ENCODE results near the gene CEP41.

The CEP41 gene

GRCh38 chr7:130358471-130358870 is 82.3 kb downstream of the CEP41 start:
- H3K4me3 ChIP-seq (replicated peaks; ENCODE audit: low read depth, low read length): no peak overlapping the region
- DNase-seq (ENCODE audit: extremely low read depth, low read depth): no peak
- TF ChIP-seq CTCF (IDR thresholded peaks at IDR 0.05; ENCODE audit: low read depth, low read length, missing control alignments): no peak

- TF ChIP-seq CTCF (IDR thresholded peaks at IDR 0.05; ENCODE audit: low read depth, low read length, missing control alignments): no peak
- peak; percentile 82 for DNase-seq (ENCODE audit: extremely low read depth, low read depth)
- H3K4me3 ChIP-seq (replicated peaks; ENCODE audit: low read depth, low read length): no peak overlapping the region
Observed at GRCh38 chr7:130356876-130357611, 83.8 kb downstream of the CEP41 start.

DNA sequence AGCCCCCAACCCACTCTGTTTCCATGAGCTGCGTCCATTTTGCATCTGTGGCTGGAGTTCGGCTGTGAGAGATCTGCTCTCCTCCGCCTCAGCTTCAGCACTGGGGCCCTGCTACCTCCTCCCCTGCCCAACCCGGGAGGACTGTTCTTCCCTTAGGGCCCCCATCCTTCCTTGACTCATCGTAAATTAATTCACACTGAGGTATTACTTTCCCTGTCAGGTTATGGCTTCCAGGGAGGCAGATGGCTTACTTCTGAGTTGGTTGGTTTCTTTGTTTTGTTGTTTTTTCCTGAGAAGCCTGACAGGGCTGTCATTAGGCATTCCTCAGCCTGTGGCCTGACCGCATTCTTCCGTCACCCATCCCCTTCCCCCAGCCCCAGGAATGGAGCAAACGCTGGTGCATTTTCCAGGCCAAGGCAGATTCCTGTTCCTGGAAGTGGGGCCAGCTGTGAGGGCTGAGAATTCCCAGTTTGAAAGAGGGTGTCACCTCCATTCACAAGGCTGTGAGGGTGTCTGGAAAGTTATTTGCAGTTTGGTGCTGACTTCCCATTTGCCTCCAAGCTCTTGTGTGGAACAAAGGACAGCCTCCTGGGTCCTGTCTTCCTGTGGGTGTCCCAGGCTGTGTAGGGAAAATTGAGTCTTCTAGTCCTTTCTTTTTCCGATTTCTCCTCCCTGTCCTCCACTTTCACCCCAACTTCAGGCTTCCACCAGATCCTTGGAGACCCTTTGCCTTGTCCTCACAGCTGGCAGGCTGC is 84.5 kb downstream of the CEP41 start:
- TF ChIP-seq CTCF (IDR thresholded peaks at IDR 0.05; ENCODE audit: low read depth, low read length, missing control alignments): no peak
- H3K4me3 ChIP-seq (replicated peaks; ENCODE audit: low read depth, low read length): no peak overlapping the region
- peak; percentile 95 for DNase-seq (ENCODE audit: extremely low read depth, low read depth)

GRCh38 chr7:130353196-130353595 is 87.6 kb downstream of the CEP41 start:
- TF ChIP-seq CTCF (IDR thresholded peaks at IDR 0.05; ENCODE audit: low read depth, low read length, missing control alignments): no peak
- DNase-seq (ENCODE audit: extremely low read depth, low read depth): no peak
- no peak overlapping the region for H3K4me3 ChIP-seq (replicated peaks; ENCODE audit: low read depth, low read length)

- no peak for DNase-seq (ENCODE audit: extremely low read depth, low read depth)
- TF ChIP-seq CTCF (IDR thresholded peaks at IDR 0.05; ENCODE audit: low read depth, low read length, missing control alignments): no peak
- no peak overlapping the region for H3K4me3 ChIP-seq (replicated peaks; ENCODE audit: low read depth, low read length)
Observed at GRCh38 chr7:130352194-130353074, 88.4 kb downstream of the CEP41 start.

DNA sequence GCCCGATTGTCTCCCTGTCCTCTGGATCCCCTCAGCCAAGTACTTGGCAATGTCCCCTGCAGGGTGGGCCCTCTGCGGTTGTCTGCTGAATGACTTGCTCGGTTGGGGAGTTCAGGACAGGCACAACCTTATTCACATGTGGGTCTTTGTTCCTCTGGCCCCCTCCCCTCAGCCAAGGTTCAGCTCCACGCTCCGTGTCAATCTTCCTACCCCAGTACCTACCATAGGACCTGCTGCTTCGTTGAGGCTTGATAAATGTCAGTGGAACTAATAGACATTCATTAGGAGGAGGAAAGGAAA is 89.1 kb downstream of the CEP41 start:
- no peak for TF ChIP-seq CTCF (IDR thresholded peaks at IDR 0.05; ENCODE audit: low read depth, low read length, missing control alignments)
- H3K4me3 ChIP-seq (replicated peaks; ENCODE audit: low read depth, low read length): no peak overlapping the region
- DNase-seq (ENCODE audit: extremely low read depth, low read depth): no peak
